ENCODE measurements around the gene EDIL3.
"Not testable (repeated sequence)": the region's sequence is repeated elsewhere in the genome, so short reads cannot be mapped to it uniquely, and the experiment has no call there.

EDIL3 gene

DNA sequence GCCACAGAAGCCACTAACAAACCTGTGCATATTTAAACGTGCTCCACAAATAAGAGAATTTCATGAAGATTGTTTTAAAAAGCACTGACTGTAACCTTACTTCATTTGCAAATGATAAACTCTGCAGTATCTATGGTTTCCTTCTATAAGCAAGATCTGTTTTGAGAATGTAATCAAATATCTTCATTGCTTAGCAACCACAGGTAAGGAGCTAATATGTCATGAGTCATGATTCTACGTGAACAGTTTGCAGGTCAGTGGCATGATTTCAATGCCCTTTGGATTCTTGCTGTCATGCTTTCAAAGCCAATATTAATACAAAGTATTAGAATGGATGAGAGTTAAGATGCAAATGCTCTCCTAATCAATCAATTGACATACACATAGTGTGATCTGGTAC, 325.0 kb downstream of the EDIL3 start:
- DNase-seq (ENCODE audit: low spot score) = no peak

DNA sequence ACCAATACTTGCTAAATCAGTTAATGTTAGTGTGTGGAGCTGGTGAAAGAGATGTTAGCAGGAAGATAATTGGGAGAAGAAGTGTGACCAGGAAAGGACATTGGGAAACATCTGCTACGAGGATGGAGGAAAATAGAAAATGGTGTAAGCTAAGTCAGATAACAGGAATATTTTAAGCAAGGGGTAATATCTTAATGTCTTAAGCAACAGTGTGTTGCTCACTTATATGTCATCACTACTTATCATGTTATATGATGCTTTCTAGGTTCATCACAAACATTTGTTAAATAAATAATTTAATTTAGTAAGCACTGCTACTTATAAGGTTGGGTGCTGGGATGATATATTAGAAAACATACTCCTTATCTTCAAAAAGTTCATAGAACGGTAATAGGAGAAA, 326.1 kb downstream of the EDIL3 start:
- no peak for DNase-seq (ENCODE audit: low spot score)

DNA sequence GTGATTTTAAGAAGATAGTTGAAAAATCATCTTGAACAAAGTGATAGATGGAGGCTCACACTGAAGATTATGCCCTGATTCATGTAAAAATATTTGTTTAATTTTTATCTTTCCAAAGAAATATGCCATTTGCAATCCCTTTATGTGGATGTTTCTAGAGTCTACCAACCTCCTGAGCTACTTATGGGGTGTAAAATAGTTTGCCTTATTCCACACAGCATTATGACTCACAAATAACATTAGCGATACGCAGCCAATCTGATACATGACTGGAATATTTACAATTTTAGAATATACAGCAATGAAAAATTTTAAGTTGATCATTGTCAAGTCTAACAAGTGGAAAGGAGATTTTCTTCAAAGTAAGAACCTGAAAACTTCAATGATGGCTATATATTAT, 327.5 kb downstream of the EDIL3 start:
- DNase-seq (ENCODE audit: low spot score) = no peak

DNA sequence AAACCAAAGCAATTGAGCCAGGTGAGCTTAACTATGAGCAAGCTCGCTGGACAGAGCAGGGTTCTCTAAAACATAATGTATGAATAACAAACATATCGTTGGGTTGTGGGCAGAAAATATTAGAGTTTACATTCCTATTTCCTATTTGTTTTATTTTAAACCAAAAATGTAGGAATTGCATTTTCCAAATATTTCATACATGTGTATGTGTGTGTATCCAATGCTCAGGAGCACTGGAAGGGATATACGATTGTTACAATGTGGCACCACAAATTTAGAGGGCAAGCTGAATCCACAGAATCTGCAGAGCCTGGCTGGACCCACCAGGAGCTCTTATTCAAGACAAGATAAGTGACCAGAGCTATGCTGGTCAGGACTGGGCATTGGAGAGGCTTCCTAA, 338.7 kb downstream of the EDIL3 start:
- no peak for DNase-seq (ENCODE audit: low spot score)

DNA sequence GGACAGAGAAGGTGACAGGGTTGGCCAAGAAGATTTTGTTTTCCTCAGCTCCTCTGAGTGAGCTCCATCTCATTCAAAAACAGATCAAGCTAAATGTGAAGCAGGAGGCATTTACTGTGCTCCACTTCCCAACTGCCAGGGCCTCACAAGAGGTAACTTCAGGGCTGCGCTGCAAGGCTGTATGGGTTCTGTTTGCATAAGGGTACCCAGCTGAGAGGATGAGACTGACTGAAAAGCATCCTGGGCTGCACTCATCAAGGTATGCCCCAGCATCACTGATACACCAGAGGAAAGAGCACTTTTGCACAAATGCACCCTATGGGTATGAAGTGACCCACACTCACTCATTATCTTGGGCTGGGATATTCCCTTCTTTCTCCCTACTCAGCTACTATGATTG, 347.8 kb downstream of the EDIL3 start:
- no peak for DNase-seq (ENCODE audit: low spot score)

DNA sequence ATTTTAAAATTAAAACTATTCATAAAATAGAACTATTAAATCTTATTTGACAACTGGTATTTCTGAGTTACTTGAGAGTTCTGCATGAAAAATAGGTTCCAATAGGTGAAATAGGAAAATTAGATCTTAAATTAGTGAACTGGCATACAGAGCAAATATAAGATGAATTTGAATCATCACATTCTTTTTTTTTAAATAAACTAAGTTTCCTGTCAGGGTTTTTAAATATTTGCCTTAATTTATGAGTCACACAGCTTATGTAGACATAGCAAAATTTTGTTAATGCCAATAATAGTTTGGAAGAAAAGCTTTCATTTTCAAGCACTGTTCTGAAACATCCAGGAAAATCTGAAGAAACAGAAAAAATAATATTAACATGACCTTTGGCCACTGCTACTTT, 352.4 kb downstream of the EDIL3 start:
- no peak for DNase-seq (ENCODE audit: low spot score)

DNA sequence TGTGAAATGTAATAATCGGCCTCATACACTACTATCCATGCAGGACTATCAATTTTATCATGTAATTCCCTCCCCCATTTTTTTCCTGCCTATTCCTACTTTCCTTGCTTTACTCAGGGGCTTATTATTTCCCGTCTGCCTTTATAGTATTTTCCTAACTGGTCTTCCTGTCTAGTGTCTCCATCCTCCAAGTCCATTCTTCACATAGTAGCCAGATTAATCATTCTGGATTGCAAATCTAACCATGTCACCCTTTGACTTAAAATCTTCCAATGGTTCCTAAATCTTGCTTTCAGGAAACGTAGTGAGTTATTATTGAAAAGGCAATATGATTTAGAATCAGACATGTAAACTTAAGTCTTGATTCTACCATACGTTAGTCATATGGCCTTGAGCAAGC, 356.6 kb downstream of the EDIL3 start:
- no peak for DNase-seq (ENCODE audit: low spot score)

DNA sequence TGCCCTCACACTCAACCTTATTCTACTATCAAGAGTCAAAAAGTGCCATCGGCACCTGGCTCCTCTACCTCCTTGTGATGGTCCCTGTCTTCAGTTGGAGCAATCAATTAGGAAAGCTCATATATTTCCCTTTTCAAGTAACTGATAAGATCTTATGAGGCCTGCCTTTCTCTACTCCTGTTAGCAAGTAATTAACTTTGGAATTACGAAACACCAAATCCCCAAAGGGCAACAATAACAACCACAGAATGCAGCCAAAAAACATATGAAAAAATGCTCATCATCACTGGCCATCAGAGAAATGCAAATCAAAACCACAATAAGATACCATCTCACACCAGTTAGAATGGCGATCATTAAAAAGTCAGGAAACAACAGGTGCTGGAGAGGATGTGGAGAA, 366.2 kb downstream of the EDIL3 start:
- DNase-seq (ENCODE audit: low spot score) = not testable (repeated sequence)

DNA sequence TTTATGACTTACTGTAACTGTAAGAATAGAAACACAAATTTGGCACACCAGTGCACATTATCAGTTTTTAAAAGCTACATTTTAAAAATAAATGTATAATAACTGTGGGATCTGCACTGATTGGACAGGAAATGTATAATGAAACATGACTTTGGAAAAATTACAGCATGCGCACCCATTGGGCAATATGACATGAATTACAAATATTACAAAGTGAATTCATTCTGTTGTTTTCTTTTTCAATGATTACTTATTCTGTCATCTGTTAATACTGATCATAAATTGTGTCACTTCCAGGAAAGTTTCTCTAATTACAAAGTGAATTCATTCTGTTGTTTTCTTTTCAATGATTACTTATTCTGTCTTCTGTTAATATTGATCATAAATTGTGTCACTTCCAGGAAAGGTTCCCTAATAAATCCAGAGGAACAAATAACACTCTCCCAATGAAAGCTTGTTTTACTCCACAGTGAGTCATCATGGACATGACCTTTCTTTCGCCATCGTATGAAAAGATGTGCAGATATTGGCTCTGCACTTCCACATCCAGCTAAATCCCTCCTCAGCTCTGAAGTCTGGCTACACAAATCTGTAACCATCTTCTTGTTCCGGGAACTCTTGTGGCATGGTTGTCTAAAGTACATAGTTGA, 367.0 kb downstream of the EDIL3 start:
- no peak for DNase-seq (ENCODE audit: low spot score)

DNA sequence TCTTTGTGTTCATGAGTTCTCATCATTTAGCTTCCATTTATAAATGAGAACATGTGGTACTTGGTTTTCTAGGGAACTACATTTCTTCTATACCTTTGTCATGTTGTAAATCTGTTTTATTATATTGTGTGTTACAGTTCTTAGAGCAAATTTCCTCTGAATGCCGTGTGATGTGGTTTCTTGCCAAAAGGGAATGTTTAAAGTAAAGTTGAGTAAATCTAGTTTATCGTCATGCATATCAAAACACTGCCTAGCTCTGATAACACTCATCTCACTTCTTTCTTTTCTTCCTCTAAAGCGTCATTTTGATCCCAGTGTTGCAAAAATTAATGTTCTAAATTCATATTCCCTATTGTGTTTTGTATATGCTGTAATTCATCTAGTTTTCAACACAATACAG, 368.6 kb downstream of the EDIL3 start:
- no peak for DNase-seq (ENCODE audit: low spot score)

DNA sequence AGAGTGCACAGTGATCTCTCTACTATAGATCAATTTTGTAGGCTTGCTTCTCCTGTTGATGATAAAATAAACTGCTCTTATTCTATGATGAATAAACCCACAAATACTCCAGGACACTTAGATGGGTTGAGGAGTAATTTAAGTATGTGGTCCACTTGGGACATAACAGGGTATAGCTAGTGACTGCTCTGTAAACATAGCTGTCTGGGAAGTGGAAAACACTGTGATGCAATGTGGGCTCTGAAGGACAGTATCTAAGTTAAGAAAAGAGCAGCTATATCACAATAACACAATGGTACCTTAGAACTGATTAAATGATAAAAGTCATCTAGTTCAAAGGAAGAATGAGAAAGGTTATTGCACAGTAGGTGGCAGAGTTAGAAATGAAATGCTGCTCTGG, 369.7 kb downstream of the EDIL3 start:
- no peak for DNase-seq (ENCODE audit: low spot score)

DNA sequence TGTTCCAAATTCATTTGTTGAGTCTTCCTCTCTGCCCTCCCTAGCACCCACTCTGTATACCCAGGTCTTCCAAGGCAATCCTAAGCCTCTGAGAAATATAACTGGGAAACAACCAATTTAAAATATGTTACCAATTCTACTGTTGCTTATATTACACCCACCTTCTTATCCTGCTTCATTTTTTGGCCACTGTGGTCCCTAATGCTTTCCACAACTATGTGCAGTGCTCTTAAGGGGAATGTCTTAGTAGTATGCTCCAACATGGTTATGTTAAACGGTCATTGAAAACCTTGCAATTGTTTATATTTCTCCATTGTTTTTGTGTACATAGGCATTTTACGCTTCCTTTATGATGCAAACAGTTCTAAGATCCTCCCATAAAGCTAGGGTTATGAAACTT, 390.9 kb downstream of the EDIL3 start:
- DNase-seq (ENCODE audit: low spot score) = no peak

DNA sequence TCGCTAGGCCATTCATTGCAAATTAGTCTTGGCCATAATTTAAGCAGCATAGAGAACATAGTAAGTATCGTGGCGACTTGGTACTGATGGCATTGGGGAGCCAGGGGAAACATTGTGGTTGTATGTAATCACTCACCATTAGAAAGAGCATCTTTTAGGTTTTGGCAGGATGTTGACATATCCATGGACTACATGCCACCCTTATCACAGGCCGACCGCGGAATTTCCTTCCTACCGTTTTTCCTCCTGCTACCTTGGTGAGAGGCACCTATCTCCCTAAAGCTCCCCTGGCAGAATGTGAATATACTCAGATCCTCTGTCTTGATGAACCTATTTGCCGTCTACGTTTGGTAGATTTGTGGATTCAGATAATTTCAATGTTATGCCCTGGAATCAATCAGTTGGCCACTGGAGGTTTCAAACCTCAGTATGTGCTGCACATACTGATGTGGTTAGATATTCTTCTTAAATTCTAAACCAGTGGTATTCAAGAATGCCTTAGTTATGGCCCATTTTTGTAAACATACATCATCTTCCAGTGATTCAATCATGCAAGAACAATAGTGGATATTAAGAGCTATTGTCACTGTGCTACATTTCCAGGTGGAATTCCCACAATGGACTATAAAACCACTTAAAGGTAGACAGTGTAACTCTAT, 393.0 kb downstream of the EDIL3 start:
- no peak for DNase-seq (ENCODE audit: low spot score)

DNA sequence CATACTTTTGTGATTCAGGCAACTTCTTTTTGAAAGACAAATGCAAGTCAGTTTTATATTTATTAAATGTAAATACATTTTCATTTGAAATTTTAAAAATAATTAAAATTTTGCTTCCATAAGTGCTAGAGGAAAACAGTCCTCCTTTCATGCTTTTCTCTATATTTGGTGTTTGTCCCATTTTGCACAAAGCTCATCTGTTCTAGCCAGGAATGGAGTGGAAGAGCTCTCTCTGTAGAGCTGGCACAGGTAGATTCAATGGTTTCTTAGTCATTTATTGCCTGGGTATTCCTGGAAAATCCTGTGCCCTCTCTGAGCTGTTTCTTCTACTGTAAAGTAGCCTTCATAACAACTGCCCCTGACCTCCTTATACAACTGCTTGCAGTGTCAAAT, 396.4 kb downstream of the EDIL3 start:
- DNase-seq (ENCODE audit: low spot score) = peak; percentile 9

DNA sequence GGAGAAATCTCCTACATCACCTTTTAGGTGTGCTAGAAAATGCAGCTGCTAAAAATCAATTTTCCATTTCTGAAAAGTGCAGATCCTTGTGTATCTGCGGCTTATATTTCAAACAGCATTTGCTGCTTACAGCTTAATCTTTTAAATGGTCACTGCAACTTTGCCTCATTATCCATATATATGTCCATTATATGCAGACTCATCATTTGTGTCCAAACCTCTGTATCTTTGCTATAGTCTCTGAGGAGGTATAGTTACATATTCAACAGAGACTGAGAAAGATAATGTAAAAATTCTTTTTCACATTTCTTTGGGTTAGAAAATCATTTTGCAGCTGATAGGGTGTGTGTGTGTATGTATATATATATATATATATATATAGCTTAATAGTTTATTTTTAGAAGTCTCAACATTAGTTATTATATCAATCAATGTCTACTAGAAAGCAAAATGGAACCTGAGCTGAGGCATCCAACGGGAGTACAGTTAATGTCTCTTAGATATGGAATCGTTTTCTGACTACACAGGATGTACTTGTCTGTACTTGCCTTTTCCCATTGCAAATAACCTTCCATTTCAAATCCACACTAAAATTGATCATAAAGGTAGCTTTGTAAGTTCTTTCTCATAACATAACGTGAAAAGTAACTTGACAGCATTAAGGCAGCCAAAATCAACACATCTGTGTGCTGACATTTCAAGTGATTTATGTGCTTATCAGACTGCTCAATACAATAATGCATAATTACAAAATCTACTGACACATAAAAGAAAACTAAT, 397.0 kb downstream of the EDIL3 start:
- DNase-seq (ENCODE audit: low spot score) = no peak

DNA sequence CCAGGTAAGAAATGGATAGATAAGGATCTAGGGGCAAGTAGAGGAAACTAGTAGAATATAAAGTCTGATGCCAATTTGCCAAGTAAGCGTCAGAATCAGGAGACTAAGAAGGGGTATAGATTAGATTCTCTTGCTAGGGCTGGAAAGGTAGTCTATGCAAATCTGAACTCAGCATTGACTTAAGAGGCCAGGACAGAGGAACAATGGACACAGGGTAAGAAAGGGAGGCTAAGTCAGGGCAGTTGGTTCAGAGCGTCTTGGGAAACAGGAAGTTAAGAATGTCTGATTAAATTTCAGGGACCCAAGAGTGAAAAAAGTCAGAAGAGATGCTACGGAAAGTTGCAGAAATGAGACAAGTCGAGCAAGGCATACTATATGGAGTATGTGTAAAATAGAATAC, 400.8 kb downstream of the EDIL3 start:
- DNase-seq (ENCODE audit: low spot score) = no peak

DNA sequence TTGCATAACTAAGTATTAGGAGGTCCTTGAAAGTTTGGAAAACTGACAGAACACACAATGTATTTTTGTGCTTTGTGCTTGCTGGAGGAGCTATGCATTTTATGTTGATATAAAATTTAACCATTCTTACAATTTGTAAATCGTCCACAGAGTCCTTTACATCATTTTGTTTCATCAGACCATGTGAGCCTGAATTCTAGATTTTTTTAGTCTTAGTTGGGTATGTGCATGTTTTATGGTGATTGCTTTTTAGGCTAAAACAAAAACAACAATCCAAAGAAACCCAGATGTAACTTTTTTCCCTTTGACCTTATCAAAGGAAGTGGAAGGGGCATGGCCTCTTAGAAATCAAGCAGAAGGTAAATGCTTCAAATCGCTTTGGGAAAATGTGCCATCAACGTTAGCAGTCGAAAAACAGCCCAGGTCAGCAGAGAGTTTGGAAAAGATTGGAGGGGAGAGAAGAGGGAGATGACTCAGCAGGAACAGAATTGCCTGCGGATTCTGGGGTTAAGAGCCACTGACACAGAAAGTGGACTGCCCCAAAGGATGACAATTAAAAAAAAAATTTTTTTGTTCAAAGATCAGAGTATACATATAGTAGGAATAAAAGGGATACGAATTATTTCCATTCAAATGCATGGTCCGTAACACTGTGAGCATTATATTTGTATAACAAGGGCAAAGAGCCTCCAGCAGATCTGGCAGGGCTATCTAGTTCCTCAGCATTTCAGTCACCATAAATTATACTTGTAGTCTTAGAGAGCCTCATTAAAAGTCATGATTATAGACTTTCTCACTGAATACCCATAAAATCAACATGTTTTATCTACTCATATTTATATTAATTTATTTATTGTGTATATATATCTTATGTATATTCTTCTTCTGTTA, 410.5 kb downstream of the EDIL3 start:
- no peak for DNase-seq (ENCODE audit: low spot score)

DNA sequence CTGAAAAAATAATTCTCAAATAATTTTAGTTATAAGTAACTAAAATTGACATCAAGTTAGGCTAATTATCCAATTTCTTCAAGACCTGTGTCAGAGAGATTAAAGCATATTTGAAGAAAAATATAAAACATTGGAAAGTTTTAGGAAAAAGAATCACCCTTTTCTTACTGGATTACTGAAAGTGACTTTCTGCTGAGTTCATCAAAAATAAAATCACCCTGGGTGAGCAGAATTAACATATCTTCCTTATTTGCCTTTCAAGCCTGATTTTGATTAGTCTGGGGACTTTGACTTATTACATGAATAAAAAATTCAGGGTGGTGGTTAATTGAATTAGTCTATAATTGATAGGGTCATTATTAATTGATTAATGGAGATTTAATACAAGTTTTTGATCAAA, 411.8 kb downstream of the EDIL3 start:
- no peak for DNase-seq (ENCODE audit: low spot score)

DNA sequence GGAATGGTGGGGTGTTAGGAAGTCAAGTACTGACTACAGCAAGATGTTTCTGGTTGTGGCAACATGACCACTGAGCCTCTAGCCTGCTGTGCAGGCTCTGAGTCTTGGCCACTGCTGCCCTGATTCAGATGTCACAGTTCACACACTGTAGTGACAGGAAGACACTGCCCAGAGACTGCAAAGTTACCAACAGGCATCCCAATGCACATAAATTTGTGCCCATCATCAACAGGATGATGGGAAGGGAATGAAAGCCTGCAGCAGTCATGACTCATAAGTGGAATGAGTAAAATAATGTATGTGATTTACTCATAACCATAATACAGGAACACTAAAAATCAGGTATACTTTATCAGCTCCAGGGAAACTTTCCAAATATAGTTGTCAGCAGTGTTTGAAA, 412.4 kb downstream of the EDIL3 start:
- no peak for DNase-seq (ENCODE audit: low spot score)

DNA sequence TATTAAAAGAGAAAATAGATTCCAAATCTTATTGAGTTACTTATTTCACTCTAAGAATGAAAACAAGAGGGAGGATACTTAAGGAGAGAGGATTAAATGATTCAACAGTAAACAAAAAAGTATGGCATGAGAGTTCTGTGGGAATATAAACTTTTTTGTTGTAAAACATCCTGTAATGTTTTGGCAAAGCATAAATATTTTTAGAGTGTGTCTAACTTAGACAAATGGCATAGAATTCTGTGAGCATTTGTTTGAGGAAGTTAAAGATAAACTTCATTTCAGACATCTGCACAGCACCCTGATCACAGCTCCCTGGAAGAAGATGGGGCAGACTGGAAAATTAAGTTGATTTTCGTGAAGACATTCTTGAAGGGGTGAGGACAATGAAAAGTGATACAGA, 417.3 kb downstream of the EDIL3 start:
- DNase-seq (ENCODE audit: low spot score) = no peak

DNA sequence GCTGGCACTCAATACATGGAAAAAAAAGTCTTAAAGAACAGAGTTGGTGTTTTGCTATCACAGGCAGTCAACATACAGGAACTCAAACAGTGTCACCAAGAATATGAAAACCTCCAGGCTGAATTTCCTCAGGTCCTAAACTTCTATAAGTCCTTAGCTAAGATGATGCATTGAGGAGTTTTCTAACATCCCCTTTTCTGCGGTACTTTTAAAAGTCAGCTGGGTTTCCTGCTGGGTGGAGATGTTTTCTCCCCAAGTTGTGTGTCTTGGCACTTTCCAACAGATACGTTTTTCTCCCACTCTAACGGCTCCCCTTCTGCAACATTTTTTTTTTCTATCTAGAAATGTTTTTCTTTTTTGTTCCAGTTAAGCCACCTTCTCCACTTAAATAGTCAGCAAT, 419.2 kb downstream of the EDIL3 start:
- DNase-seq (ENCODE audit: low spot score) = no peak

DNA sequence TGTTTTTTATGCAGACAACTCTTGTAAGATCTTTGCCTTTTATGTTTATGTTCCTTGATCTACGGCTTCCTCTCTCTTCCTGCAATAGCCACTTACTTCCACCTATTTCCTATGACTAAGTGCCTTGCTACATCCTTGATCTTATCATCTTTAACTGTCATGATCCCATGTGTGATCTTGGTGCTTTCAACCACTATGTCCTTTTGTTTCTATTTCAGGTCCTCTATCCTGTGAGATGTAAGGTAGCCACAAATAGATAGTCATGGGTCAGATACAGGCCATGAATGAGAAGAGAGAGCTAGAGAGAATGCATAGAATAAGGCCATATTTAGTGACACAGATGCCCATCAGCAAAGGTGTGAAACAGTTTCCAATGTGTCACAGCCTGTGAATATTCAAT, 420.4 kb downstream of the EDIL3 start:
- no peak for DNase-seq (ENCODE audit: low spot score)
